GM19452 (cell line): Measurements from ENCODE around the gene PRPH2.
"Not testable (repeated sequence)": the region's sequence is repeated elsewhere in the genome, so short reads cannot be mapped to it uniquely, and the experiment has no call there.

Experiments used
- ATAC-seq: cut with Tn5 transposase; IDR thresholded peaks from one replicate; pipeline ENCODE4 v1.9.1; 2021; ENCODE audit not compliant: unreplicated experiment

The PRPH2 gene

DNA sequence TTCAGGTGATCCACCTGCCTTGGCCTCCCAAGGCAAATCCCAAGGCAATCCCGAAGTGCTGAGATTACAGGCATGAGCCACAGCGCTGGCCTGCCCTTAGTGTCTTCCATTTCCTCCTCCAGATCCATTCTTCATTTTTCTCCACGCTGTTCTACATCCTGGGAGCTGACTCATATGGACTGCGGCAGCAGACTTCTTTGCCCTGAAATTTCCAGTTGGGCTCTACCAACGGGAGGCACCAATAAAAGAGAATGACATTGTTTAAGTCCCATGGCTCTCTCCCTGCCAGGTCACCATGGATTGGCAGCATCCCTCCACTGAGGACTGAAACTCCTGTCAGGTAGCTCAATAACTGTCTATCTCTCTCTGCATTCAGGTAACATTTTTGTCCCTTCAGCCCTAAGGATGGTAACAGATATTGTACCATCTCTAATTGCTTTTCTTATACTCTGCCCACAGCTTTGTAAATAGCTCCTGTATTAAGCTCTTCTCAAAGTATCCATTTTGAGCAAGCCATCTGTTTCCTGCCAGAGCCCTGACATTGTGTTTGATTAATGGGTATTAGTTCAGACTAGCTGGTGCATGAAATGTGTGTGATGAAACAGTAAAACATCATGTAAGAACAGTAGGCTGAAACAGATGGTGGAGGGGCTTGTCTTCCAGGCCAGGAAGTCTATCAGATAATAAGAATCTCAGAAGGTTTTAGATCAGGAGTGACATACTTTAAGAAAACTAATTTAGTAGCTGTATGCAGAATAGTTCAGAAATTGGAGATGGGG, 19.9 kb upstream of the PRPH2 start:
- ATAC-seq = no peak

GRCh38 chr6:42740725-42741124, 18.3 kb upstream of the PRPH2 start:
- no peak for ATAC-seq

DNA sequence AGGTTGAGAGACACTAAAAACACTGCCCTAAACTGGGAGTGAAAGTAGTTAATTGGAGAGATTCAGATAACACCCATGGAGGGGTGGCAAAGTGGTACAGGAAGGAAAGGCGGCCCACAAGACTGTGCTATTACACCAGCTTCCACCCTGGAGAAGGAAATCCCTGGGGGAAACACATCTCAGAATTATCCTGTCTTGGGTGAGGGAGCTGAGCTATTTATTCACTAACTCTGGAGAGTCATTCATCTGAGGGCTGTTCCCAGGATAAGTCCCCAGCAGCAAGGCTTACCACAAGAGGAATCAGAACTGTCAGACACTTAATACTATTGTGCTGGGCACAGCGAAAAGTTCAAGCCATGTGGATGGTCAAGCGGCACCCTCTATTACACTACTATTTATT, 13.6 kb upstream of the PRPH2 start:
- no peak for ATAC-seq

GRCh38 chr6:42733867-42734481, 11.6 kb upstream of the PRPH2 start:
- ATAC-seq = not testable (repeated sequence)

GRCh38 chr6:42729731-42730130, 7.3 kb upstream of the PRPH2 start:
- no peak for ATAC-seq

DNA sequence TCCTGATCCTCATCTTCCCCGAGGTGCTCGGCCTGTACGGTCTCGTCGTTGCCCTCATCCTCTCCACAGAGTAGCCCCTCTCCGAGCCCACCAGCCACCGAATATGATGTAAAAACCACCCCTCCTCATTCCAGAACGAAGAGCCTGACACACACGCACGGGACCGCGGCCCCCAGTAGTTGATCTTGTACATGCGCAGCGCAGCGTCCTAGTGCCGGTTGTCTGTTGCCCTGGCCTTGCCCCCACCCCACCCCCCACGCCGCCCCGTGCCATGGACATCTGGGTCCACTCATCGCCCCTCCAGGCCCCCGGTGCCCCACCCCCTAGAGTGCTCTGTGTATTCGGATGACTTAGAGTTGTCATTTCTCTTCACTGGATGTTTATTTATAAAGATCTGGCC, 5.2 kb upstream of the PRPH2 start:
- no peak for ATAC-seq

- no peak for ATAC-seq
Observed at GRCh38 chr6:42727087-42727611, 4.8 kb upstream of the PRPH2 start.

- peak; percentile 79 for ATAC-seq
Observed at GRCh38 chr6:42726485-42727086, 4.2 kb upstream of the PRPH2 start.

GRCh38 chr6:42726026-42726425, 3.6 kb upstream of the PRPH2 start:
- no peak for ATAC-seq

- ATAC-seq = no peak
Observed at GRCh38 chr6:42724825-42725224, 2.4 kb upstream of the PRPH2 start.

- ATAC-seq = no peak
Observed at GRCh38 chr6:42720739-42721138, 1.7 kb downstream of the PRPH2 start.

DNA sequence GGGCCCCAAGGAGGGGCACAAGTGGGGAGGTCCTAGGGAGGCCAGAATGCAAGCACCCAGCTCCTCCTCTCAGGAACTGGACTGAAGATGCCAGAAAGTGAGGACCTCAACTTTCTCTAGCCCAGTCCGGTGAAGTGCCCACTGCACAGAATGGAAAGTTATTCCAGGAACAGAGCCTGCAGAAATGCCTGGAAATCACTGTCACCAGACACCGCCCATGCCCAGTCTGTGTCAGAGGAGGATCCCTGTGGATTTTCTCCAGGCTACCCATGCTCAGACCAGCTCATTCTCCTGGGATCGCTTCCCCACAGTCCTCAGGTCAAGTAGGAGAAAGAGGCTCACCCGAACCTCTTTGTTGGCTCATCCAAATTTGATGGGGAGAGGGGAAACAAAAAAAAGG, 6.5 kb downstream of the PRPH2 start:
- no peak for ATAC-seq

GRCh38 chr6:42714098-42714761, 8.2 kb downstream of the PRPH2 start:
- ATAC-seq = no peak

DNA sequence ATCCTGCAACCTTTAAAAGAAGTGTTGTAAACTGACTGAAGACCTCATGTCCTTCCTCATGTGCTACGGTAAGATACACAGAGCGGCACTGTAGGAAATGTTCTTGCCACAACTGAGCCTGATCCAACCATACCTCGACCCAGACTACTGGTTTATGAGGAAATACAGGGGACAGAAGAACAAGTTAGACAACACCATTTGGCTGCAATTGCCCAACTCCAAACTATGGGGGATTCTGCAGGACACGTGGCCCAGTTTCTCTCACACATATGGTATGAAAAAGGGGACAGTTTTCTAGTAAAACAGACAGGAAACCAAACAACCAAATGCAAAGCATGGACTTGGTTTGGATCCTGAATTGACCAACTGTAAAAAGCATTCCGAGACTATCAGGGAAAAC, 10.5 kb downstream of the PRPH2 start:
- no peak for ATAC-seq

GRCh38 chr6:42710316-42710715, 12.1 kb downstream of the PRPH2 start:
- no peak for ATAC-seq

DNA sequence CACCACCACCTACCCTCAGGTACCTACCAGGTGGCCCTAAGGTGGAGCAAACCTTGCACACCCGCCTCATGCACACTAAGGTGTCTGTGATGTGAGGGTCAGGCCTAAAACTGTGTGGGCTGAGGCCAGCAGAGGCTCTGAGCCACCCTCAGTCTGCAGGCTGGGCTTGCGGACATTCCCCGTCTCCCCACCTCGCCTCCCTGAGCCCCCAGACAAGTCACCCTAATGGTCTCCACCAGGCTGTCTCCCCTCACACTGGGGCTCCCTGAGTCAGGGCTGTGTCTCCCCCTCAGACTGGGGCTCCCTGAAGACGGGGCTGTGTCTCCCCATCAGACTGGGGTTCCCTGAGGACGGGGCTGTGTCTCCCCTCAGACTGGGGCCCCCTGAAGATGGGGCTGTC, 12.5 kb downstream of the PRPH2 start:
- no peak for ATAC-seq

DNA sequence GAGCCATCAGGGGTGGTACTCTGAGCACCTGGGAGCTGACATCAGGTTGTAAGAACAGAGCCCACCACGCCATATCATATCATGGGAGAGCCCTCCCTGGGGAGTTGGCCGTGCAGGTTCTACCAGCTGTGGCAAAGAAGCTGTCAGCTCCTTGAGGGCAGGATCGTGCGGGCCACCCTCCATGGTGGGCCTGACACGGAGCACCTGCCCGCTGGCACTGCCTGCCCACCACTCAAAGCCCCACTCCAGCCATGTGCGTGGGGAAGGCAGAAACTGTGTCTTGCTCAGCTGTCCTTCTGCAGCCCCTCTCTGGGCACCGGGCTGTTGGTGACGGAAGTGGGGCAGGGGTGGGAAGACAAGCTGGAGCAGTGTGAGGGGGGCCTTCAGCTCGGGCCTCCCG, 14.3 kb downstream of the PRPH2 start:
- ATAC-seq = no peak

GRCh38 chr6:42707595-42707994, 14.8 kb downstream of the PRPH2 start:
- ATAC-seq = no peak

DNA sequence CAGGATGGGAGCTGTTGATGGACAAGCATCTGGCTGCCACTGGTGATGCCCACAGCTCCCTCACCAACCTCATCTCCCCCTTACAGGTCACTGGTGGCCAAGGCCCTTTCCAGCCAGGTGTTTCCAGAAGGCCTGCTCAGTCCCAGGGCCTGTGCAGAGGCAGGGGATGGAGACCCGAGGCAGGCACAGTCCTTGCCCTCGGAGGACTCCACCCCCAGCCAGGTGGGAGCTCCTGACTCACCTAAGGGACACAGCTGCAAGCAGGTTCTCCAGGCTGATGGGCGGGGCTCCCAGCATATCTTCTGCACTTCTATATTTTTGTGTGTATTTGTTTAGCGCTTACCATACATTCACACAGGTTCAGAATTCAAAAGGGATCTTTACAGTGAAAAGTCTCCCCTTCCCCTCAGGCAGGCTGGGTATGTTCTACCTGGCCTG, 17.4 kb downstream of the PRPH2 start:
- no peak for ATAC-seq

GRCh38 chr6:42704251-42704936, 18.0 kb downstream of the PRPH2 start:
- ATAC-seq = no peak

GRCh38 chr6:42702786-42703185, 19.6 kb downstream of the PRPH2 start:
- not testable (repeated sequence) for ATAC-seq
